NCI-H1105 (cell line): ENCODE measurements around the gene CD164L2.

Experiments used
- DNase-seq: peaks from one replicate; lab custom pipeline; 2025; lab: John Stamatoyannopoulos, UW

Gene CD164L2

DNA sequence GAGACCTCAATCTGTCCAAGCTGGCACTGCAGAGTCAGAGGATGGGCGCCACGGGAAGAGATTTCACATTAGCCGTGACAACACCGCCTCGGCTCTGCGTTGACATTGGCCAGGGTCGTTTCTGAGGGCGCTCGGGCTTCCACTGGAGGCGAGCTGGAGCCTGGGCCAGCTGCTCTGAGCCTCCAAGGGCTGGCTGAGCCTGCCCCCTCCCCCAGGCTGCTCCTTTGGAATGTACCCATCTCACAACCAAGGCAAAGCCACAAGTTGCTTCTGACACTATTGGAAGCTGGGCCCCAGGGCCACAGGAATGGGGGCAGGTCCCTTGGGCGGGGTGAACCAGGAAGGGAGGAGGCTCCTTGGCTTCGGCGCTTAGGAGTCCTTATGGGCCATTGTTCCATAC is 21.9 kb upstream of the CD164L2 start:
- DNase-seq: no peak

DNA sequence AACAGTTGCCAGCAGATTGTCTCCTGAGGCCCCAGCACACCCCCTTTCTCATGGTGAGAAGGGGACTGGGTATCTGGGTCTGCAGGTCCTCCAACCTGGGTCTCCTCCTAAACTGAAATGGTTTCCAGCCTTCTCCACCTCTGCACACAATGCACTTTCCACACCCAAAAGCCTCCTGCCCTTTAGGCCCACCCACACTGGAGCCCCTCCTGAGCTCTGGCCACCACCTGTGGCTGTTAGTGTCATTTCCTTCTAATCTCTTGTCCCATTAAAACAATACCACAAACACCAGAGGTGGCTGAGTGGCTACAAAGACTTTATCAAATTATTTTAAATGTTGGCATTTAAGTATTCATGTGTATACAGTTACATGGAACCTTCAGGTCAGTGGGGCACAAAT is 20.8 kb upstream of the CD164L2 start:
- DNase-seq: no peak

DNA sequence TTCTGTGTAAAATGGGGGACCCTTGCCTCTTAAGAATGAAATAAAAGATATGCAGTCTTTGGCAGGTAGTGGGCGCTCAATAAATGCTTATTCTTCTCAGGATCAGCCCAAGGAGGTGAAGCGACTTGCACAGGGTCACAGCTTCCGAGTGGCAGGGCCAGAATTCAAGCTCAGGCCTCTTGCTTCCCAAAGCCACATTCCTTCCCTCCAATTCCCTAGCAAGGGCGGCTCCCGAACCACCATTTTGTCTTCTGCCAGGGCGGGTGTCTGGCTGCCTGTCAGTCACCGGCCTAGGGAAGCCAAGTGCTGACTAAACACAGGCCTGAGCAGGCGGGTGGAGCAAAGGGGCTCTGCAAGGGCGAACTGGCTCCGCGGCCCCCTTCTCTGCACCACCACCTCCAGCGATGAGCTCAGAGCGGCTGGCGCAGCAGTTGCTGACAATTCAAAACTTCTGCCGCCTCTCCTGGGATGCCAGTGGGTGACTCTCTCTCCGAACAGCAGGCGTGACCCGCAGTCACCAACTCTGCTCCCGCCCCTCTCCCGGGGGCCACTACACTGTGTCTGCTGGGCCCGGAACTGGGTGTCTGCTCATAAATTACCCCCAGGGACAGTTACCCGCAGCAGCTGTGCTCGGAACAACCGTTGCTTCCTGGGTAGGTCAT is 20.1 kb upstream of the CD164L2 start:
- DNase-seq: no peak

DNA sequence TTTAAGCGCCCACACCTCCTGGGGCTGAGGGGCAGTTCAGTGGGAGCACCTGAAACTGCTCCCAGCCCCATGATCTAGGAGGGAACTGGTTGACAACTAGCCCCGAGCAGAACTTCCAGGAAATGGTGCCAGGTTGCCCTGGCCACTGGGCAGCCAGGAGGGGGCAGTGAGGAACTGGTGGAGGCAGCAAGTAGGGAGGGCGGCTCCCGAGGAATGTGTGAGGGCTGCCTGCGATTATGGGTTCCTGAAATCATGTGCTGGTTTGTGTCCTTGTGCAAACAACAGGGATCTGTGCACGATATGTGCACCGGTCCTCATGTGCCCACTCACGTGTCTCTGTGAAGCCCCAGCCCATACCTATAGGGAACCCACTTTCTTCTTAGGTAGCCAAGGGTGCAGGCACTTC is 19.2 kb upstream of the CD164L2 start:
- no peak for DNase-seq

DNA sequence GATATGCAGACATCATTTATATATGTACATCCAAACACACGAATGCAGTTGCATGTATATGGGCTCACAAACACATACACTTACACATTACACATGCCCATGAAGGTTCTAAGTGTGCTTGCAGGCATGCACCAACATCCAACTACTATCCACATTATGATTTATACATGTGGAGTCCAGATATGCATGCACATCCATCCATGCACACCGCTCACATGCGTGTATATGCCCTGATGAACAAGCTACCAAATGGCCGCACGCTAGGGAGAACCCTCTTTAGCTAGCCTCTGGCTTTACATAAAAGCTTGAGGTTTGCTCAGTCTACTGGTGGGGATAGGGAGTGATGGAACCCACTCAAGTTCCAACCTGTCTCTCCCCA is 17.8 kb upstream of the CD164L2 start:
- no peak for DNase-seq

DNA sequence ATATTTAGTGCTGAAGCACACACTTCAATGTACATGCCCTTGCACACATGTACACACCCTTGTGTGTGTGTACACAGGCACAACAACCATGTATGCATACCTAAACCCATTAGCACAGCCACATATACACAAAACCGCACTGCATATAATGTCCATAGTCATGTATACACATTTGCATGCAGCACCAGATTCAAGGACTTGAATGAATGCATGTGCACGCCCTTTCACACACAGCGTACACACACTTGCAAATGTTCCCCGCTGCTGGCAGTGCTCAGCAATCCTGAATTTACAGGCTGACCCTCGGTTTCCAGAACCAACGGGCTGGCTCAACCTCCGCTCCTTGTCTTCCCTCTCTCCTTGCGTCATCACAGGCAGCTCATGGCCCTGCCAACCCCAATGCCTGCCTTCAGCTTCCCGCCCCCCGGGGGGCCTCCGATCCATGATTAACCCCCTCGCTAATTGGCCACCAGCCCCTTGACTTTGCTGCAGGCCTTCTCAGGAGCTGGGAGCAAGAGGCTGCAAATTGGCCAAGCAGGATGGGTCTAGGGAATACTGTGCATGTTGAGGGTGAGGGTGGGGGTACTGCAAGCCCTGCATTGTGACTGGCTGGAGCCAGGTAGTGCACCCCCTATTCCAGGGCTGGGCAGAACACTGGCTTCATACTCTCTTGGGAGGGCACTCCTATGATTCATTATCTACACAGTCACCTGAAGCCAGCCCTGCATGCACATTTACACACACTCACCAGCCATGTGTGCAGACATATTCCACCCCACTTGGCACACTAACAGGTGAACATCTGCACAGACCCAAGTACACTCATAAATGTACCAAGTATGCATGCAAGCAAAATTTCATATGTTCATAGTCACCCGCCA is 17.2 kb upstream of the CD164L2 start:
- no peak for DNase-seq

DNA sequence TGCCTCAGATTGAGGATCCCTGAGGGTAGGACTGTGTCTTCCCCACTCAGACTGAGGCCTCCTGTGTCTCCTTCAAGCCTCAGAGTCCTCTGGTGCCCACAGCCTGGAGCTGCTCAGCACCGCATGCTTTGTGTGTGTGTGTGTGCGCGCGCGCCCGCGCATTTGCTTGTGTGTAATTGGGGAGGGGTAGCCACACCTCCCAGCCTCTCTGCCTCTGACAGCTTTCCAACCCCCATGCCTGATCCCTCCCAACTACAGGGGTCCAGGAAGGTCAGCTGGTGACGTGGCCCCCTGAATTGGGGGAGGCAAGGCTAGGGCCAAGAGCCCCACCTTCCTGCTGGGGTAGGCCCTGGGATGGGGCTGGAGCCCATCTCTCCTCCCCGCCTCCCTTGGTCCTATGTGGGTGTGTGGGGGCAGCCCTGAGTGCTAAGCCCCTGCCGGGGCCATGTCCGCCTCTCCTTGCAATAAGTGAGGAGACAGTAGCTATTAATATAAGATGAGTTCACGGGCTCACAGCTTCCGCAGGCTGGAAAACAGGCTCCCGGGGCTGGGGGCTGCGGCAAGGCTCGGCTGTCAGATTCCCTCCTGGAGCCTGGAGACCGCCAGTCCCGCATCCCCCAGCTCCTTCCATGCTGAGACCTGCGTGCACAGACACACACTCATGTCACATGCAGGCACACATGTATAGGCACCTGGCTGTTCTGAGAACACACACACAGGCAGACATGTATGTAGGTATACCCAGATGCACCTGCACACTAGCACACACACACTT is 16.3 kb upstream of the CD164L2 start:
- no peak for DNase-seq

DNA sequence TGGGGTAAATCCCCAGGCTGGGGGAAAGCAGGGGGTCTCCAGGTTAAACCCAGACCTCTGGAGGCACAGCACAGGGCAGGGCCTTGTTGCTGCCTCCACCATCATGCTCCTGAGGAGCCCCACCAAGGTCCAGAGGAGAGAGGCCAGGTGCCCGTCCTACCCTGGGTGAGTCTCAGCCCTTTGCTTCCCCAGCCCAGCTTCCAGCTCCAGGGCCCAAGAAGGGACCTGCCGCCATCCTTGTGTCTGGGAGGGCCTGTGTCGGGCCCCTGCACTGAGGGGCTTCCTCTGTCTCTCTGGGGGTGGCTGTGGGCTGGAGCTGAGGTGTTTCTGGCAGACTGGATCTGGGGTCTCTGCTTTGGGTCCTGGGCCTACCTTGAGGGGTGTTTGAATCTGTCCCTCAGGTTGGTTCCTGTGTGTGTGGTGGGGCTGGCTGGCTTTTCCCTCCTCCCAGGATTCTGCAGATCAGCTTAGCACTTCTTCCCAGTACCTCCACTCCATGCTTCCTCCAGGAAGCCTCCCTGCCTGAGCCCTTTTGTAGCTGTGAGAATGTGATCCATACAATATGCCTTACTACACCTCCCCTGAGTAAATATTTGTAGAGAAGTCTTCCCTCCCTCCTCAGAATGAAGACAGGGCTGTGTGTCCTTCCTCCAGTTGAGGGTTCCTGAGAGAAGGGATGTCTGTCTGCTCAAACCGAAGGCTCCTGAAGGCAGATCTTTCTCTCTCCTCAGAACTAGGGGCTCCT is 15.4 kb upstream of the CD164L2 start:
- no peak for DNase-seq

DNA sequence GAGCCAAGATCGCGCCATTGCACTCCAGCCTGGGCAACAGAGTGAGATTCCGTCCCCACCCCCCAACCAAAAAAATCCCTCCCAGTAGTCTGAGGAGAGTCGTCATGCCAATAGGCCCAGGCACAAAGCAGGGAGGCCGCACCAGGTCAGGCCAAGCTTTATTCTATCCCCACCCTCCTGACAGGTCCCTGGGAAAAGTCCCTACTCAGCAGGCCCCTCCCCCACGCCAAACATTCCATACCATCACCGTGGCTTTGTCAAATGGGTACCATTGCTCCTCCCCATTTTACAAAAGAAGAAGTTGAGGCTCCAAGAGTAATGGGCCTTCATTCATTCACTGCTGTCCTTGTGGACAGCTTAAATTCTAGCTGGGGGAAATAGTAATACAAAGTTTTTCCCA is 14.6 kb upstream of the CD164L2 start:
- no peak for DNase-seq

DNA sequence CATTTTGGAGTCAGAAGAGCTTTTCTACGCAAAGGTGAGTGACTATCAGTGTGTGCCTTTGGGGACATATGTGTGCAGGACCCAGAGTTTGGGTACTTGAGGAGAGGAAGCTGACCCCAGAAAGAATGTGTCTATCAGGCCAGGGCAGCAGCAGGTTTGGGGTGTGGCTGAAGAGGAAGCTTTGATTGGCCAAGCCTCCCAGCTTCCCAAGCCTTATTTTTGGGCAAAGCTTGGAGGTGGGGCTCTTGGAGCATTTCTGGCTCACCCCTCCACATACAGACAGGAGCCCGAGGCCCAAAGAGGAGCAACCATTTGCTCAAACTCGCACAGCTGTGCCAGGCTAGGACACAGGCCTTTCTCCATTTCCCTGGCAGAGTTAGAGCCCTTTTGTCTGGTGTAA is 14.0 kb upstream of the CD164L2 start:
- DNase-seq: no peak

DNA sequence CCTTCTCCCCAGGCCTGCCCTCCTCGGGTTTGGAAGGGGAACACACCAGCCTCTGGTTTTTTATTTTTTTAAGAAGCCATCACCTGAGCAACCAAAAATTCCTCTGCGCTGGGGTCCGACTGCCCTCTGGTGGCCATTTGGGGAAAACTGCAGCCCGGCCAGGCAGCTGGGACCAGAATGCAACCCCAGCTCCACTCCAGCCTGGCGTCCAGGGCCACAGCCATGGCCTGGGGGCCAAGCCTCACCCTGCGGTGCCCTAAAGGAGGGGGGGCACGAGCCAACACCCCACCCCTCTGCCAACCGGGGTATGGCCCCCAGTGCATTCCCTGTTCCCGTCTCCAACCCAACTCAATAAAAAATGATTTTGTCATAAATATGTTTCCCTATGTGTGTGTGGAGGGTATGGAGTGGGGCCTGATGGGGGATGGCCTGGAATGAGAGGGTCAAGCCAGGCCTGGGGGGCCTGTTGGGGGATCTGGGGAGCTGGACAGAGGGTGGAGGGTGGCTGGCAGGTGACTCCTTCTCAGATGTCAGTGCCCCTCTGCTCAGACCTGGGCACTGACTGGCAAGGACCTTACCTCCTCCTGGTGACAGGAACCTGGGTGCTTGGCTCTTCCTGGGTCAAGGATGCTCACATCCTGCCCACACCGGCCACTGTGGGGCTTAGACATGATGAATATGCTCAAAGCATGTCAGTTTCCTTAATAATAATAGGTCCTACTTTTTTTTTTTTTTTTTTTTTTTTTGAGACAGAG is 12.5 kb upstream of the CD164L2 start:
- peak; percentile 63 for DNase-seq

DNA sequence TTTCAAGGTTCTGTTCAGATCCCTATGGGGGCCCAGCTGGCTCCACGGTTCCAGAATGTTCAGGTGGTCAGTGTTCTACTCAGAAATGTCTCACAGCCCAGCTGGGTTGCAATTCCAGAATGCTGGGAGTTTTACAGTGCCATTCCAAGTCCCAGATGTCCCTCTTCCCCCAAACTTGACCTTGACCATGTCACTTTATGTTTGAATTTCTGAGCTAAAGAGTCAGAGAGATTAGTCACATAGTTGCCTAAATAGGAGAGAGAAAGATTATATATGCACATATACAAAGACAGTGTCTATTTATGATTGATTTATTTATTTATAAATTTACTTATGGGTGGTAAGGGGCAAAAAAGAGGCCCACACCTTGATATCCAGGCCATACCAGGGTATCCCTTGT is 11.8 kb upstream of the CD164L2 start:
- DNase-seq: no peak

DNA sequence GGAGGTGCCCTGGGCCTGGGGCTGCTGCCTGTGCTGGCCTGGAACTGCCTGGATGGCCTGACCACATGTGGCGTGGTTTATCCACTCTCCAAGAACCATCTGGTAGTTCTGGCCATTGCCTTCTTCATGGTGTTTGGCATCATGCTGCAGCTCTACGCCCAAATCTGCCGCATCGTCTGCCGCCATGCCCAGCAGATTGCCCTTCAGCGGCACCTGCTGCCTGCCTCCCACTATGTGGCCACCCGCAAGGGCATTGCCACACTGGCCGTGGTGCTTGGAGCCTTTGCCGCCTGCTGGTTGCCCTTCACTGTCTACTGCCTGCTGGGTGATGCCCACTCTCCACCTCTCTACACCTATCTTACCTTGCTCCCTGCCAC is 11.1 kb upstream of the CD164L2 start:
- DNase-seq: no peak

DNA sequence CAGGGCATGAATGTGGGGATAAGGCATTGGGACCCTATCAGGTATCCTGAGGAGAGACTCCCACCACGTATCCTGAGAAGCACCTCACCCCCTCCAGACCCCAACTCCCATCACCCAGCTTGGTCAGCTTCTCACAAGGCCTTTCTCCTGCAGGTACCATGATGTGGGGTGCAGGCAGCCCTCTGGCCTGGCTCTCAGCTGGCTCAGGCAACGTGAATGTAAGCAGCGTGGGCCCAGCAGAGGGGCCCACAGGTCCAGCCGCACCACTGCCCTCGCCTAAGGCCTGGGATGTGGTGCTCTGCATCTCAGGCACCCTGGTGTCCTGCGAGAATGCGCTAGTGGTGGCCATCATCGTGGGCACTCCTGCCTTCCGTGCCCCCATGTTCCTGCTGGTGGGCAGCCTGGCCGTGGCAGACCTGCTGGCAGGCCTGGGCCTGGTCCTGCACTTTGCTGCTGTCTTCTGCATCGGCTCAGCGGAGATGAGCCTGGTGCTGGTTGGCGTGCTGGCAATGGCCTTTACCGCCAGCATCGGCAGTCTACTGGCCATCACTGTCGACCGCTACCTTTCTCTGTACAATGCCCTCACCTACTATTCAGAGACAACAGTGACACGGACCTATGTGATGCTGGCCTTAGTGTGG is 10.6 kb upstream of the CD164L2 start:
- DNase-seq: no peak

DNA sequence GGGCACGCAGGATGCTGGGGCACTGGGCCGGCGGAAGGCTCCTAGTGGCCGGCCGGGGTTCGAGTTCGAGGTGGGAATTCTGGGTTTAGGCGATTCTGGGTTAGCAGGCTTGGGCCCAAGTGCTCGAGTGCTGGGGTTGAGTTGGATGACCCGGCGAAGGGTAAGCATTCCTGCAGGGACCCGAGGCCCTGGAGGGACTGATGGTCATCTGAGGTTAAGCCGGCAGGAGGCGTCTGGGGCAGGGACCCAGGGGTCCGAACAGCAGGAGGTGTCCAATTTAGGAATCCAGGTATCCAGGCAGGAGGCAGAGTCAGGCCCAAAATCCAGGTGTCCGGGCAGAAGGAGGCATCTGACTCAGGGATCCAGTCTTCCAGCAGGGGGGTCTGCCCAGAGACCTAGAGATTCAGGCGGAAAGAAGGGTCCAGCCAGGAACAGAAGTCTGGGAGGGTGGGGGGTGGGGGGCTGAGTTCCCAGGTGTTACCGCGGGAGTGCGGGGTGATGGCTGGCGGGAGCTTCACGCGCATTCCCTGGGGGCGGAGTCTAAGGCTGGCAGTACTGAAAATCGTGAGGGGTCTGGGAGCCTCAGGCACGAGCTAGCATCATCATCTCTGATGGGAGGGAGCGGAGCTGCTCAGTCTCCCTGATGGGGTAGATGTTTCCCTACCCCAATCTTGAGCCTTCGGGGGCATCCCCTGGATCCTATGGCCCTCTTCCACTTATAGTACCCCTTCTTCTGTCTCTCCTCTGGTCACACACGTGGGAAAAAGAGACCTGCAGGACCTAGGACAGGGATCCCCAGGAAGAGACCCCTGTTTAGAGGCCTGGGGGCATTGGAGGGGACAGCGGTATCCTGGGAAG is 9.9 kb upstream of the CD164L2 start:
- no peak for DNase-seq

DNA sequence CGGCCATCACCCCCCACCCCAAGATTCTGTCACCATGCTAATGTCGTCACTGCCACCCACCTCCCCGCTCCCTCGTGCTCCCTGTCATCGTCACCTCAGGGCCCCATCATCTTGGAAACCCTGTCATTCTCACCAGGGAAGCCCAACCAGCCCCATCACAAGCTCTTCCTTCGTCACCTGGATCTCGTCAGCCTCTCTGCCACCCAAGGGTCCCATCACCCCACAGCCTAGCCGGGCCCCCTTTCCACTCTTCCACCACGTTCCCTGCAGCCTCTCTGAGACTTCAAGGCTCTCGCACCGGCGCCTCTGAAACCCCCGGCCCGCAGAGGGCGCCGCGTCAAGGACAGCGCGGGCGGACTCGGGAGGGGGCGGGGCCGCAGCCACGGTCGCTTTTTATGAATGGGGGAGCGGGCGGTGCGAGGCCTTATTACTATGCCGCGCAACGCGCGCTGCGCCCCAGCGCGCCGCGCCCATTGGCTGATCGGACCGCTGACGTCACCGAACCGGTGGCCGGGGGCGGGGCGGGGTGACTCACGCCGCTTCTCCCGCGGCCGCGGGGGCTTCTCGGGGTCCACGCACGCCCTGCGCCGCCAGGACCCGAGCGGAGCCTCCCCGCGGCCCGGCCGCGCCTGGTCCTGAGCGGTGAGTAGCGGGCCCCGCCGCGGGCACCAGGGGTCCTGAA is 9.1 kb upstream of the CD164L2 start, which contains the start of gene GPR3:
TSS of gene GPR3 (plus strand) at position 527 of the 682 bp plus-strand sequence. CDS start 1,177 bp downstream, outside the sequence.
- DNase-seq: peak; percentile 89

DNA sequence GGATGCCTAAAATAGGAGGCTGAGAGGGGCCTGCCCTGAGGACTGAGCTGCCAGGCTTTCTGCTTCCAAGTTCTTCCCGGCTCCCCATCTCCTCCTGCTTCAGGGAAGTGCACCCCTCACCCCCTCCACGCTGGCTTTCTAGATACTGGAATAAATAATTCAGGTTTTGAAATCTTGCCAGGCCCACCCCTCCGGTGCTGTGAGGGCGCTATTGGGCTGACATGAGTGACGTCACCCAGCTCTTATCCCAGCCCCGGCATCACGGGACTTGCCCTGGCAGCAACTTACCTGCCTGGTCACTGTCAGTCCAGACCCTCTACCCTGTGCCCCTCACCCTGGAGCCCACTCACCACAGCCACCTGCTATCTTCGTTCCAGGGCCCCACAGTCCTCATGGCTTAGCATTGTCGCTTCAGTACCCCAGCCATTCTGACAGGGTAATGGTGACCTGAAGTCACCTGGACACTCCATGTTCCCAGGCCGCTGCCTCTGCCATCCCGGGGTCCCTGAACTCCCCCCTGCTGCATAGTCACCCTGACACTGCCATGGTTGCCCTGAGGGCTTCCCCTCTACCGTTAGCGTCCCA is 8.5 kb upstream of the CD164L2 start:
- DNase-seq: peak; percentile 78

DNA sequence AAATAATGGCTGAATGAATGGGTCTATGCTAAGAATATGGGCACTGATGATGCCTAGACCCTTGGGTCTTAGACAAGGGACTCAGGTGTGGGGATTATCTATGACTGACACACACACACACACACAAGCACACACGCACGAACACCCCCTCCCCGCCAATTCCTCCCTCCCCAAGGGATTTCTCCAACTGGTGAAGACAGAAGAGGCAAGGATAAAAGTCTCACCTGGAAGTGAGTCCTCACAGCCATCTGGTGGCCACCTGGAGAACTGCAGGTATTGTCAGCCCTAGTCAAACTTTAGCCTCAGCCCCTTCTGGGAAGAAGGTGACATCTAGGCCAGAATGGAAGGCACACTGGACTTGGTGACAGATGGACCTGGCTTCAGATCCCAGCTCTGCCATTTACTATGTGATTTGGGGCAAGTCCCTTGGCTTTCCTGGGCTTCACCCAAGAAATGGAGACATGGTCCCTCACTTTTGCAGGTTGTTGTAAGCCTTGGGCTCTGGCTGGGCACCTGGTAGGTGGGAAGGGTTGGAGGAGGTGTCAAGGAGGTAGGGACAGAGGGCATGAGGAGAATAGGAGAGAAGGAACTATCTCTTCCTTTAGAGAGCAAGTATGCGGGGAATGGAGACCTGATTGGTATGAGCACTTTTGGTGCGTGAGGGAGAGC is 5.3 kb upstream of the CD164L2 start:
- peak; percentile 36 for DNase-seq
